Measurements from ENCODE around the gene S100A5.

Gene S100A5

GRCh38 chr1:153550827-153551500 lies 10.2 kb upstream of the S100A5 start:
- TF ChIP-seq CTCF (IDR thresholded peaks at IDR 0.05; ENCODE audit: insufficient read depth, low read depth, low read length, missing control alignments), result no peak
- no peak for DNase-seq (ENCODE audit: low read depth)
- no peak overlapping the region for H3K4me3 ChIP-seq (ENCODE audit: low read length)

DNA sequence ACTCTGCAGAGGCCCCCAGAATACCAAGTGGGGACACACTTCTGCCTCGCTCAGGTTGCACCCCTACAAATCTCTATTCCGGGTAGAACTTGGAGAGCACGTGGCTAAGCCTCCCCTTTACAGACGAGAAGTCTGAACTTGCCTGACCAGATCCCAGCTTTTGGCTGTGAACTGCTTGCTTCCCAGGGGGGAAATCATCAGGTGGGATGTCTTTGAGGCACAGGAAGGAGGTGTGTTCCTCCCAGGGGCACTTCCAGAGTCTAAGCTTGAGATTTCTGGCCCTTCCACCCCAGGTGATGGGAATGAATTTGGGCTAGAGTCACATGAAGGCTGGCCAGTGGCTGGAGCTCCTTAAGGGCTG lies 9.6 kb upstream of the S100A5 start:
- H3K4me3 ChIP-seq (ENCODE audit: low read length), result no peak overlapping the region
- TF ChIP-seq CTCF (IDR thresholded peaks at IDR 0.05; ENCODE audit: insufficient read depth, low read depth, low read length, missing control alignments), result no peak
- DNase-seq (ENCODE audit: low read depth), result peak; percentile 34

GRCh38 chr1:153549741-153550397 lies 9.1 kb upstream of the S100A5 start:
- peak; percentile 29 for DNase-seq (ENCODE audit: low read depth)
- TF ChIP-seq CTCF (IDR thresholded peaks at IDR 0.05; ENCODE audit: insufficient read depth, low read depth, low read length, missing control alignments), result no peak
- no peak overlapping the region for H3K4me3 ChIP-seq (ENCODE audit: low read length)

DNA sequence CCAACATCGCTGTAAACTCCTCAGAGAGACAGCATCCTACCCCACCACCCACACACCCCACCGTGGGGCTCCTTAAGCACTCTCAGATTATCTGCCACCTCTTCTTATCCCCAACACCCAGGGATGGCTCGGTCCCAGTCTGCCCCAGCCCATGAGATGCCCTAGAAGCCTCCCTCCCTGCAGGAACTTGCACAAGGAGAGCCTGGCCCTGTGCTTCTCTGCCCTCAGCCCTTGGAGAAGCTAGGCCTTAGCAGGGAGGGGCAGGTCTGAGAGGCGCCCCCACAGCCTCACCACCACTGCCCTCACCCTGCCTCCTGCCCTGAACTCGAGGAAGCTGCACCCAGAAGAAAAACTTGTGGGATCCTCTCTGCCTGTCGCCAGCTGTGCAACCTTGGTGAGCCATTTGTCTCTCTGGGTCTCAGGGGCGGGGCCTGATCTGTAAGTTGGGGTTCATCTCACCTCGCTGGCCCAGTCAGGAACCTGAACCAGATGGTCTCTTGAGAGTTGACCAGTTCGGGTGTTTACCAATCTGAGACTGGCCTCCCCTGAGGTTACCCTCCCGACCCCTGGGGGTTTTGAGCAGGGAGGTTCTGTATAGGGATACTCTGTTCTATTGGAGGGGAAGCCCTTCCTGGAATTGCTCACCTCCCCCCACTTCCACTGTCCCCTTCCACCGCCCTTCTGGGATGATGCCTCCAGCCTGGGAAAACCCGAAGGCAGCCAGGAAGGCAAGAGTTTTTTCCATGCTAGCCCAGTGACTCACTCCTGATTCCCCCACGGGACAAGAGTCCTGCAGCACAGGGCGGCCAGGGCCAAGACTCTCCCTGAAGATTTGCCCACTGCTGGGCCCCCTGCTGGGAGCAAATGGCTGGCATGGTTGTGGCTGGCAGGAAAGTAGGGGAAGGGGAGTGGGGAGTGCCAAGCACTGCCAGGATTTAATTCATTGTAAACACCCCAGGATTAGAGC lies 8.3 kb upstream of the S100A5 start, which contains the start of gene S100A3:
TSS of gene S100A3 (minus strand) at position 537 of the 967 bp plus-strand sequence. CDS start 773 bp downstream, outside the sequence.
- peak; percentile 76 for DNase-seq (ENCODE audit: low read depth)
- no peak for TF ChIP-seq CTCF (IDR thresholded peaks at IDR 0.05; ENCODE audit: insufficient read depth, low read depth, low read length, missing control alignments)
- no peak within 1 kb of the TSS for H3K4me3 ChIP-seq (ENCODE audit: low read length)

- no peak overlapping the region for H3K4me3 ChIP-seq (ENCODE audit: low read length)
- peak; percentile 14 for DNase-seq (ENCODE audit: low read depth)
- TF ChIP-seq CTCF (IDR thresholded peaks at IDR 0.05; ENCODE audit: insufficient read depth, low read depth, low read length, missing control alignments), result no peak
Observed at GRCh38 chr1:153547560-153548551, 7.1 kb upstream of the S100A5 start.
